HCT116 (cell line): ENCODE results near the gene NR2F2.

Experiments used
- ATF3 ChIP-seq: IDR thresholded peaks from 2 replicates; pipeline ENCODE4 v1.6.1; 2012
- CEBPB ChIP-seq: IDR thresholded peaks from 2 replicates; pipeline ENCODE4 v1.6.1; 2012; ENCODE audit warnings: low read depth
- CTCF ChIP-seq, 3 experiments: fragments of 200-600 bp in 1 of 3; sonication (generic) in 1 of 3; IDR thresholded peaks in 2 of 3; conservative IDR thresholded peaks in 1 of 3; 2 replicates each; pipeline ENCODE4 v1.5.1; 2012 to 2017; ENCODE audit warnings: low read depth in 2 of 3, low read length in 2 of 3, antibody characterized with exemption in 1 of 3, borderline replicate concordance in 1 of 3, control low read depth in 1 of 3, mild to moderate bottlenecking in 1 of 3, mixed read lengths in 1 of 3, mixed run types in 1 of 3, moderate library complexity in 1 of 3; ENCODE audit not compliant: insufficient read depth in 1 of 3
- ELF1 ChIP-seq: IDR thresholded peaks from 2 replicates; pipeline ENCODE4 v1.6.1; 2012; ENCODE audit warnings: low read depth, borderline replicate concordance
- EZH2 ChIP-seq: fragments of 200-600 bp; sonication (generic); IDR thresholded peaks from 2 replicates; pipeline ENCODE4 v1.6.1; 2017; ENCODE audit warnings: antibody characterized with exemption, mixed run types
- MAX ChIP-seq: IDR thresholded peaks from 2 replicates; pipeline ENCODE4 v1.6.1; 2012
- POLR2AphosphoS5 ChIP-seq: IDR thresholded peaks from 2 replicates; pipeline ENCODE4 v1.6.1; 2011; ENCODE audit warnings: mild to moderate bottlenecking, low read depth, low read length, moderate library complexity
- RAD21 ChIP-seq: IDR thresholded peaks from 2 replicates; pipeline ENCODE4 v1.6.1; 2012; ENCODE audit warnings: low read depth, mild to moderate bottlenecking
- REST ChIP-seq: IDR thresholded peaks from 2 replicates; pipeline ENCODE4 v1.6.1; 2012; ENCODE audit warnings: low read depth
- SIN3A ChIP-seq: IDR thresholded peaks from 2 replicates; pipeline ENCODE4 v1.6.1; 2012; ENCODE audit warnings: low read depth
- SRF ChIP-seq: IDR thresholded peaks from 2 replicates; pipeline ENCODE4 v1.6.1; 2012; ENCODE audit warnings: low read depth

- TF ChIP-seq CEBPB: no peak
- TF ChIP-seq SRF: no peak
- TF ChIP-seq REST: no peak
- no peak for TF ChIP-seq ELF1
- no peak for TF ChIP-seq SIN3A
- TF ChIP-seq POLR2AphosphoS5: no peak
- no peak for TF ChIP-seq ATF3
- TF ChIP-seq MAX: no peak
- TF ChIP-seq CTCF (IDR thresholded peaks at IDR 0.05 in 2 of 3, conservative IDR thresholded peaks at IDR 0.05 in 1 of 3; ENCODE audit: borderline replicate concordance in 1 of 3, insufficient read depth in 1 of 3, low read depth in 2 of 3, low read length in 2 of 3): no peak
- TF ChIP-seq EZH2: no peak
- no peak for TF ChIP-seq RAD21
Measured at GRCh38 chr15:96388673-96389072, 58.2 kb downstream of the NR2F2 start.
